CD4-positive, CD25-positive, alpha-beta regulatory T cell (primary cell): ENCODE measurements around the gene HSD17B1. TPM values are rescaled to one million over a fixed set of nuclear protein-coding genes. Genes with fewer than 3 reads are reported as not detected.

Source experiments
- ATAC-seq, 2 donors: fragments of 150-1000 bp; cut with Tn5 transposase; one replicate each; pipeline ENCODE4 v1.10.0; 2021; ENCODE audit warnings: low read depth in 2 of 2, moderate number of reproducible peaks in 2 of 2, moderate library complexity in 1 of 2
- DNase-seq, 3 donors: peaks; one replicate each; pipeline versions ENCODE4 v3.0.0 to v3.0.0-alpha.2; 2012 to 2022; ENCODE audit warnings: mixed read lengths in 1 of 3
- H3K27ac ChIP-seq: one replicate; pipeline ENCODE4 v1.7.0; 2013; ENCODE audit warnings: mild to moderate bottlenecking, low read length; ENCODE audit not compliant: insufficient read depth, poor library complexity, severe bottlenecking
- H3K27me3 ChIP-seq: one replicate; pipeline ENCODE4 v1.7.0; 2013; ENCODE audit warnings: low read length; ENCODE audit not compliant: control insufficient read depth, insufficient read depth
- H3K36me3 ChIP-seq: one replicate; pipeline ENCODE4 v1.7.0; 2013; ENCODE audit warnings: mild to moderate bottlenecking, low read length, moderate library complexity; ENCODE audit not compliant: control insufficient read depth, insufficient read depth
- H3K4me1 ChIP-seq: 2 replicates; pipeline ENCODE4 v1.7.0; 2013; ENCODE audit warnings: mild to moderate bottlenecking, low read length; ENCODE audit not compliant: insufficient read depth, control insufficient read depth, poor library complexity, severe bottlenecking
- H3K4me3 ChIP-seq: one replicate; pipeline ENCODE4 v1.7.0; 2013; ENCODE audit warnings: low read depth, mild to moderate bottlenecking, low read length, moderate library complexity
- H3K9me3 ChIP-seq, 2 experiments: 1 replicate in 1 of 2; 2 replicates in 1 of 2; pipeline ENCODE4 v1.7.0; 2013; ENCODE audit warnings: low read length in 2 of 2, mild to moderate bottlenecking in 1 of 2, moderate library complexity in 1 of 2; ENCODE audit not compliant: control insufficient read depth in 2 of 2
- H3K27ac Mint-ChIP-seq, 3 donors: one replicate each; pipeline ENCODE4 v1.8.0; 2020 to 2022; ENCODE audit warnings: mild to moderate bottlenecking in 3 of 3, mixed read lengths in 3 of 3, moderate library complexity in 2 of 3
- H3K27me3 Mint-ChIP-seq: one replicate; pipeline ENCODE4 v1.8.0; 2022; ENCODE audit warnings: mild to moderate bottlenecking, mixed read lengths
- H3K36me3 Mint-ChIP-seq: one replicate; pipeline ENCODE4 v1.8.0; 2020; ENCODE audit warnings: mixed read lengths
- H3K4me1 Mint-ChIP-seq, 4 donors: one replicate each; pipeline ENCODE4 v1.8.0; 2020 to 2022; ENCODE audit warnings: mixed read lengths in 4 of 4, mild to moderate bottlenecking in 1 of 4
- H3K4me3 Mint-ChIP-seq, 4 donors: one replicate each; pipeline ENCODE4 v1.8.0; 2020 to 2022; ENCODE audit warnings: mild to moderate bottlenecking in 4 of 4, mixed read lengths in 4 of 4, moderate library complexity in 3 of 4
- H3K9me3 Mint-ChIP-seq, 7 donors: one replicate each; pipeline ENCODE4 v1.8.0; 2020 to 2022; ENCODE audit warnings: mixed read lengths in 7 of 7, mild to moderate bottlenecking in 3 of 7, moderate library complexity in 2 of 7
- polyA plus RNA-seq, 4 donors: library from polyadenylated mRNA; unstranded; fragments of 300-500 nt; fragmentation: Illumina TruSeq; gene quantifications; one replicate each; pipeline ENCODE4 v1.2.3, GENCODE V29; 2021
- total RNA-seq: library from RNA; stranded (reverse); gene quantifications from one replicate; pipeline ENCODE4 v1.2.3, GENCODE V29; 2022

The HSD17B1 gene
- total and polyA plus RNA-seq, 5 donors from 2014 or later: 0.30 to 0.91 (median 0.62) TPM

GRCh38 chr17:42526031-42526444, 26.7 kb upstream of the HSD17B1 start:
- H3K9me3 ChIP-seq: no peaks in the 10 kb centered on the region
- H3K36me3 ChIP-seq: peaks cover 4% of the 10 kb centered on the region
- ATAC-seq (no peak), DNase-seq (no peak)
- no peak overlapping the region for H3K4me3 ChIP-seq
- no peaks in the 10 kb centered on the region for H3K27me3 ChIP-seq
- Mint-ChIP-seq H3K4me3 (no peak overlapping the region), H3K9me3 (no peaks in the 10 kb centered on the region), H3K27ac (no peak overlapping the region), H3K36me3 (peaks cover 13% of the 10 kb centered on the region), H3K4me1 (peaks cover 6 to 28% (median 19%) of the 10 kb centered on the region in 4 donors), H3K27me3 (peaks cover 6% of the 10 kb centered on the region)
- H3K4me1 ChIP-seq: peaks cover 13% of the 10 kb centered on the region
- no peak overlapping the region for H3K27ac ChIP-seq

GRCh38 chr17:42527932-42528331, 24.8 kb upstream of the HSD17B1 start:
- no peak overlapping the region for H3K27ac Mint-ChIP-seq
- no peaks in the 10 kb centered on the region for H3K9me3 ChIP-seq
- H3K9me3 Mint-ChIP-seq: no peaks in the 10 kb centered on the region
- peaks cover 15% of the 10 kb centered on the region for H3K27me3 Mint-ChIP-seq
- peaks cover 5% of the 10 kb centered on the region for H3K36me3 Mint-ChIP-seq
- H3K4me1 ChIP-seq: peaks cover 20% of the 10 kb centered on the region
- ATAC-seq (no peak), DNase-seq (no peak)
- no peak overlapping the region for H3K4me3 ChIP-seq
- no peak overlapping the region for H3K27ac ChIP-seq
- H3K4me1 Mint-ChIP-seq: peaks cover 10 to 36% (median 25%) of the 10 kb centered on the region in 4 donors
- no peaks in the 10 kb centered on the region for H3K27me3 ChIP-seq
- peak overlapping the region in 1 of 4 donors; percentile 4 for H3K4me3 Mint-ChIP-seq
- H3K36me3 ChIP-seq: no peaks in the 10 kb centered on the region

GRCh38 chr17:42529061-42529460, 23.7 kb upstream of the HSD17B1 start:
- no peak overlapping the region for H3K27ac ChIP-seq
- no peaks in the 10 kb centered on the region for H3K27me3 ChIP-seq
- H3K4me1 Mint-ChIP-seq: peaks cover 10 to 38% (median 24%) of the 10 kb centered on the region in 4 donors
- peaks cover 15% of the 10 kb centered on the region for H3K27me3 Mint-ChIP-seq
- H3K4me1 ChIP-seq: peaks cover 20% of the 10 kb centered on the region
- H3K9me3 ChIP-seq: no peaks in the 10 kb centered on the region
- no peak overlapping the region for H3K4me3 ChIP-seq
- no peaks in the 10 kb centered on the region for H3K36me3 Mint-ChIP-seq
- no peak overlapping the region for H3K27ac Mint-ChIP-seq
- no peaks in the 10 kb centered on the region for H3K36me3 ChIP-seq
- no peak for DNase-seq
- ATAC-seq: no peak
- no peak overlapping the region for H3K4me3 Mint-ChIP-seq
- H3K9me3 Mint-ChIP-seq: no peaks in the 10 kb centered on the region

- no peaks in the 10 kb centered on the region for H3K27me3 ChIP-seq
- peaks cover 23% of the 10 kb centered on the region for H3K4me1 ChIP-seq
- Mint-ChIP-seq H3K4me1 (peaks cover 10 to 45% (median 29%) of the 10 kb centered on the region in 4 donors), H3K9me3 (no peaks in the 10 kb centered on the region), H3K27ac (peak overlapping the region; percentile 32 to 59 (median 38)), H3K27me3 (peaks cover 20% of the 10 kb centered on the region), H3K36me3 (no peaks in the 10 kb centered on the region), H3K4me3 (peak overlapping the region in 3 of 4 donors; percentile 76 to 85 (median 84))
- H3K9me3 ChIP-seq: no peaks in the 10 kb centered on the region
- ATAC-seq (no peak), DNase-seq (no peak)
- no peak overlapping the region for H3K27ac ChIP-seq
- H3K4me3 ChIP-seq: no peak overlapping the region
- H3K36me3 ChIP-seq: no peaks in the 10 kb centered on the region
Observed at GRCh38 chr17:42530952-42531454, 21.7 kb upstream of the HSD17B1 start.

- Histone ChIP-seq H3K9me3 (no peaks in the 10 kb centered on the region), H3K27me3 (no peaks in the 10 kb centered on the region), H3K4me3 (peak overlapping the region; percentile 59), H3K27ac (no peak overlapping the region), H3K4me1 (peaks cover 26% of the 10 kb centered on the region), H3K36me3 (no peaks in the 10 kb centered on the region)
- Mint-ChIP-seq H3K27me3 (peaks cover 20% of the 10 kb centered on the region), H3K9me3 (no peaks in the 10 kb centered on the region), H3K36me3 (no peaks in the 10 kb centered on the region), H3K4me3 (peak overlapping the region; percentile 39 to 85 (median 80)), H3K4me1 (peaks cover 10 to 47% (median 30%) of the 10 kb centered on the region in 4 donors), H3K27ac (peak overlapping the region; percentile 32 to 69 (median 38))
- ATAC-seq (peak in 1 of 2 donors; percentile 21), DNase-seq (peak; percentile 42 to 49 (median 47))
Observed at GRCh38 chr17:42531455-42532354, 21.0 kb upstream of the HSD17B1 start.

GRCh38 chr17:42535155-42536047, 17.3 kb upstream of the HSD17B1 start:
- Histone ChIP-seq H3K27me3 (no peaks in the 10 kb centered on the region), H3K4me3 (peak overlapping the region; percentile 72), H3K36me3 (no peaks in the 10 kb centered on the region), H3K4me1 (peaks cover 31% of the 10 kb centered on the region), H3K9me3 (no peaks in the 10 kb centered on the region), H3K27ac (peak overlapping the region; percentile 67)
- peaks cover 5% of the 10 kb centered on the region for H3K36me3 Mint-ChIP-seq
- H3K27ac Mint-ChIP-seq: peak overlapping the region; percentile 65 to 95 (median 72)
- H3K4me1 Mint-ChIP-seq: peaks cover 5 to 42% (median 30%) of the 10 kb centered on the region in 4 donors
- peaks cover 17% of the 10 kb centered on the region for H3K27me3 Mint-ChIP-seq
- ATAC-seq (no peak), DNase-seq (no peak)
- H3K4me3 Mint-ChIP-seq: peak overlapping the region; percentile 69 to 88 (median 80)
- H3K9me3 Mint-ChIP-seq: no peaks in the 10 kb centered on the region

GRCh38 chr17:42536048-42536371, 16.7 kb upstream of the HSD17B1 start, which contains the start of gene NAGLU:
TSS of gene NAGLU (plus strand) at chr17:42536241. CDS start at chr17:42536273, 32 bp downstream.
- Histone ChIP-seq H3K4me3 (peak within 1 kb of the TSS; percentile 72), H3K27me3 (no peaks in the 10 kb centered on the region), H3K36me3 (no peaks in the 10 kb centered on the region), H3K4me1 (peaks cover 27% of the 10 kb centered on the region), H3K27ac (peak within 1 kb of the TSS; percentile 67), H3K9me3 (no peaks in the 10 kb centered on the region)
- DNase-seq (peak; percentile 69 to 89 (median 74)), ATAC-seq (peak; percentile 83 to 91)
- H3K9me3 Mint-ChIP-seq: no peaks in the 10 kb centered on the region
- H3K4me1 Mint-ChIP-seq: peaks cover 5 to 42% (median 27%) of the 10 kb centered on the region in 4 donors
- peaks cover 5% of the 10 kb centered on the region for H3K36me3 Mint-ChIP-seq
- H3K27me3 Mint-ChIP-seq: peaks cover 14% of the 10 kb centered on the region
- peak within 1 kb of the TSS; percentile 76 to 92 (median 88) for H3K4me3 Mint-ChIP-seq
- peak within 1 kb of the TSS; percentile 65 to 95 (median 94) for H3K27ac Mint-ChIP-seq
